IPS-15b (cell line): ENCODE data around the gene DUSP28.

Experiments used
- H3K27me3 ChIP-seq: one replicate; pipeline ENCODE4 v1.6.1; 2013; ENCODE audit warnings: low read length; ENCODE audit not compliant: control insufficient read depth, insufficient read depth
- H3K36me3 ChIP-seq: one replicate; pipeline ENCODE4 v1.6.1; 2013; ENCODE audit warnings: low read length; ENCODE audit not compliant: control insufficient read depth, insufficient read depth
- H3K4me1 ChIP-seq: one replicate; pipeline ENCODE4 v1.6.1; 2013; ENCODE audit warnings: mild to moderate bottlenecking, low read length; ENCODE audit not compliant: control insufficient read depth, insufficient read depth
- H3K4me3 ChIP-seq: one replicate; pipeline ENCODE4 v1.5.1; 2013; ENCODE audit warnings: low read depth, low read length
- H3K9ac ChIP-seq: one replicate; pipeline ENCODE4 v1.6.1; 2013; ENCODE audit warnings: low read depth, mild to moderate bottlenecking, low read length
- H3K9me3 ChIP-seq: one replicate; pipeline ENCODE4 v1.6.1; 2013; ENCODE audit warnings: mild to moderate bottlenecking, low read length; ENCODE audit not compliant: control insufficient read depth, insufficient read depth

DUSP28 gene

DNA sequence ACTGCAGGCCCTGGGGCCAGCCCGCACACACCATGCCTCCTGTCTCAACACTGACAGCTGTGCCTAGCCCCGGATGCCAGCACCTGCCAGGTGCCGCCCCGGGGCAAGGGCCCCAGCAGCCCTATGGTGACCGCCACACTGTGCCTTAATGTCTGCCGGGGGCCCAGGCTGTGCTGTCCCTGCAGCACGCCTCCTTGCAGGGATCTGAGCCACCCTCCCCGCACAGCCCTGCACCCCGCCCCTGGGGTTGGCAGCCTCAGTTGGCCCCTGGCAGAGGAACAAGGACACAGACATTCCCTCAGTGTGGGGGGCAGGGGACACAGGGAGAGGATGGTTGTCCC, 17.9 kb downstream of the DUSP28 start:
- Histone ChIP-seq H3K36me3 (no peaks in the 10 kb centered on the region), H3K4me3 (no peak overlapping the region), H3K4me1 (peaks cover 3% of the 10 kb centered on the region), H3K9ac (no peak overlapping the region), H3K27me3 (no peaks in the 10 kb centered on the region), H3K9me3 (no peaks in the 10 kb centered on the region)

DNA sequence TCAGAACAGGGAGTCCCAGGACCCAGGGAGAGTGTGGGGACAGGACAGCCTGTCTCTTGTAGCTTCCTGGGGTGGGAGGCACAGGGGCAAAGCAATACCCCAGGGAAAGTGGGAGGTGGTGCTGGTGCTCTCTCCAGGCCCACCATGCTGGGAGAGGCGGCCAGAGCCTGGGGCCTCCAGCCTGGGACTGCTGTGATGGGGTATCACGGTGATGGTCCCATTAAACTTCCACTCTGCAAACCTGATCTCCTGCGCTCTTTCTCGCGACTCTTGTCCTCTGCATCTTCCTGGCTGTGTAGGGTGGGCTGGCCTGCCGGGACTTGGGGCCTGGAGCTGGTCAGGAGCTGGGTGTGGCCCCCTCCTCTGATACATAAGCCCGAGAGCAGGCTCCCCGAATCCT, 18.3 kb downstream of the DUSP28 start:
- no peaks in the 10 kb centered on the region for H3K27me3 ChIP-seq
- peaks cover 3% of the 10 kb centered on the region for H3K4me1 ChIP-seq
- H3K9me3 ChIP-seq, result no peaks in the 10 kb centered on the region
- H3K4me3 ChIP-seq, result no peak overlapping the region
- no peak overlapping the region for H3K9ac ChIP-seq
- no peaks in the 10 kb centered on the region for H3K36me3 ChIP-seq

DNA sequence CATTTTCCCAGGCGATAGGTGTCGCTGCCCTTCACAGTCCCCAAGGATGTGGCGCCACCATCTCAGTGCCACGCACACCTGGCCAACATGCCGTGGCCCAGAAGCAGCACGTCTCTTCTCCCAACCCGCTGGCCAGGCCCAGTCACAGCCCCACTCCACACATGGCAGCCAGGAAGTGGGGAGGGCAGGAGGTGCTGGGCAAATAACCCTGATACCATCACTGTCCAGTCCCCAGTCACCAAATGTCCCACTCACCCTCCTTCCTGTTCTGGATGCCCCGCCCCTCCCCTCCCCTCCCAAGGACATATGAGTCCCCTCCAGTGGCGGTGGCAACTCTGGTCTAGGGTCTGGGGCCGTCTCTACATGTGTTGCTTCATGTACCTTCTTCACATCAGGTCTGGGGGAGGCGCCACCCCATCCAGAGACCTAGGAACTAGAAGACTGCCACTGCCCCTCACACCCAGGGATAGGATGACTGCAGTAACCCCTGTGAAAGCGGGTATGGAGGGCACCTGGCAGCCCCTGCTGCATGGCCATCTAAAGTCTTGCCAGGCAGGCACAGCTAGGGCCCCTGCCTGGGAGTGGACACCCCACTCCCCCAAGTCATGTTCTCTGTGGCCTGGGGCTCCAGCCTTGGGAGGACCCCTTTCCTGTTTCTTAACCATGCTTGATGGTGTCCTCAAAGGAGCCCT, 19.1 kb downstream of the DUSP28 start:
- H3K27me3 ChIP-seq, result no peaks in the 10 kb centered on the region
- H3K9me3 ChIP-seq, result no peaks in the 10 kb centered on the region
- H3K36me3 ChIP-seq, result no peaks in the 10 kb centered on the region
- H3K4me3 ChIP-seq, result no peak overlapping the region
- H3K9ac ChIP-seq, result no peak overlapping the region
- H3K4me1 ChIP-seq, result peaks cover 3% of the 10 kb centered on the region

GRCh38 chr2:240579771-240580614, 19.8 kb downstream of the DUSP28 start:
- no peaks in the 10 kb centered on the region for H3K36me3 ChIP-seq

DNA sequence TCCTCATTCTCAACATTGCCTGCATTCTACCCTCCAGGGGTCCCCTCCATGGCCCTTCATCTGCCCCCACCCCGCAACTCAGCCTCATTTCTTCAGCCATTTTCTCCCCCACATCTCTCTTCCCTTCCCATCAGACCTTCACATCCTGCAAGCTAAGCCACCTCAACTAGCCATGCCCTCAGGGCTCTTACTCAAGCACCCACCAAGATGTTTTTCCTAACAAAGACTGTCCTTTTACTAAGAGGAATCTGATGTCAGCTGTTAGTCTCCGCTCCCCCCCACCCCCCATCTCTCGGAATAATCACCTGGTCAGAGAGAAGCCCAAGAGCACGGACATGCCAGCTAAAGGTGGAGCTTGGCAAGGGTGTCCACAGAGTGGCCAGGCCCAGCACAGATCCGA, 21.7 kb downstream of the DUSP28 start:
- H3K27me3 ChIP-seq, result no peaks in the 10 kb centered on the region
- no peaks in the 10 kb centered on the region for H3K36me3 ChIP-seq
- H3K4me1 ChIP-seq, result peaks cover 14% of the 10 kb centered on the region
- H3K9me3 ChIP-seq, result no peaks in the 10 kb centered on the region
- H3K9ac ChIP-seq, result no peak overlapping the region
- no peak overlapping the region for H3K4me3 ChIP-seq

More at GRCh38 chr2:240579771-240580614, 19.8 kb downstream of the DUSP28 start:
- Histone ChIP-seq H3K27me3 (no peaks in the 10 kb centered on the region), H3K4me1 (peaks cover 9% of the 10 kb centered on the region), H3K4me3 (no peak overlapping the region), H3K9me3 (no peaks in the 10 kb centered on the region), H3K9ac (no peak overlapping the region)

- Histone ChIP-seq H3K4me1 (peaks cover 14% of the 10 kb centered on the region), H3K9ac (no peak overlapping the region), H3K36me3 (no peaks in the 10 kb centered on the region), H3K27me3 (no peaks in the 10 kb centered on the region), H3K4me3 (no peak overlapping the region), H3K9me3 (no peaks in the 10 kb centered on the region)
Observed at GRCh38 chr2:240582781-240583180, 22.6 kb downstream of the DUSP28 start.

GRCh38 chr2:240583774-240584173, 23.6 kb downstream of the DUSP28 start:
- Histone ChIP-seq H3K4me3 (no peak overlapping the region), H3K9ac (no peak overlapping the region)

GRCh38 chr2:240584486-240585031, 24.4 kb downstream of the DUSP28 start:
- H3K36me3 ChIP-seq, result no peaks in the 10 kb centered on the region
- no peak overlapping the region for H3K4me3 ChIP-seq
- H3K9ac ChIP-seq, result no peak overlapping the region
- H3K9me3 ChIP-seq, result no peaks in the 10 kb centered on the region
- no peaks in the 10 kb centered on the region for H3K27me3 ChIP-seq
- H3K4me1 ChIP-seq, result peaks cover 14% of the 10 kb centered on the region

More at GRCh38 chr2:240583774-240584173, 23.6 kb downstream of the DUSP28 start:
- H3K9me3 ChIP-seq, result no peaks in the 10 kb centered on the region
- H3K27me3 ChIP-seq, result no peaks in the 10 kb centered on the region
- H3K4me1 ChIP-seq, result peaks cover 14% of the 10 kb centered on the region
- no peaks in the 10 kb centered on the region for H3K36me3 ChIP-seq

- H3K9me3 ChIP-seq, result no peaks in the 10 kb centered on the region
- no peaks in the 10 kb centered on the region for H3K27me3 ChIP-seq
- peaks cover 14% of the 10 kb centered on the region for H3K4me1 ChIP-seq
- peak overlapping the region; percentile 98 for H3K4me3 ChIP-seq
- no peak overlapping the region for H3K9ac ChIP-seq
- no peaks in the 10 kb centered on the region for H3K36me3 ChIP-seq
Observed at GRCh38 chr2:240585101-240585500, 24.9 kb downstream of the DUSP28 start.

DNA sequence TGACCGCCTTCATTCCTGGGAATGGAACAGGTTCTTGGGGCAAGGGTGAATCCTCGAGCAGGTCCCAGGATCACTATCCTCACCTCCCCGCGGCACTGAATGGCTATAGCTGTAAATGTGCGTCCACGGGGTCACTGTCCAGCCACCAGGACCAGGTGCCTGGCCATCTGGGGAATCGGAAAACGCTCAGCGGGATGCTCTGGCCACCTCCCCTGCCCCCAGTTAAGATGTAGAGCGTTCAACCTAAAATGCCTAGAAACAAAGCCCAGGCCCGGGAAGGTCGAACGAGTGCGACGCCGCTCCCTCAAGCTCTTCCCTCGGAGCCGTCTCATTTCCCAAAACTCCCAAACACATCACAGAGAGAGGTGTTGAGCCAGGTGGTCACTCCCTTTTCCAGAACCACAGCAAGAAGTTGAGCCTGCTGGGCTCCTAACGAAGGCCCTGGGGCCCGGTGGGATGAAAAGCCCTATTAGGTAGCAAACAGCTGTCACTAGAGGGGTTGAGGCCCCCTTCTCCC, 25.6 kb downstream of the DUSP28 start:
- Histone ChIP-seq H3K27me3 (no peaks in the 10 kb centered on the region), H3K4me3 (peak overlapping the region; percentile 98), H3K4me1 (peaks cover 14% of the 10 kb centered on the region), H3K36me3 (peaks cover under 1% of the 10 kb centered on the region), H3K9ac (peak overlapping the region; percentile 83), H3K9me3 (no peaks in the 10 kb centered on the region)

GRCh38 chr2:240586198-240586918, 26.2 kb downstream of the DUSP28 start, which contains the start of gene CAPN10:
CAPN10 (plus strand) TSS chr2:240586734; CDS start chr2:240586912, 178 bp downstream.
- peak within 1 kb of the TSS; percentile 83 for H3K9ac ChIP-seq
- H3K27me3 ChIP-seq, result no peaks in the 10 kb centered on the region
- peaks cover 2% of the 10 kb centered on the region for H3K36me3 ChIP-seq
- no peaks in the 10 kb centered on the region for H3K9me3 ChIP-seq
- H3K4me1 ChIP-seq, result peaks cover 14% of the 10 kb centered on the region
- H3K4me3 ChIP-seq, result peak within 1 kb of the TSS; percentile 98
